SK-N-SH (cell line): Measurements from ENCODE around the gene FAM124A. TPM values are rescaled to one million over a fixed set of nuclear protein-coding genes. Genes with fewer than 3 reads are reported as not detected.

Experiments used
- CTCF ChIA-PET: fragments of 300-600, 350-600 bp; formaldehyde crosslinking; extraction: SDS; loops from one replicate; lab custom pipeline; 2021; lab: Yijun Ruan, JAX
- POLR2A ChIA-PET: fragments of 350-600 bp; sonication (Branson Sonifier 250); formaldehyde crosslinking; extraction: SDS; loops from one replicate; lab custom pipeline; 2020; ENCODE audit warnings: antibody characterized with exemption, inconsistent platforms; lab: Yijun Ruan, JAX
- DNase-seq: peaks from one replicate; pipeline ENCODE4 v3.0.0; 2012
- H2AFZ ChIP-seq: fragments of 200-600 bp; sonication (generic); 2 replicates; pipeline ENCODE4 v1.8.1; 2016; ENCODE audit warnings: antibody characterized with exemption, mild to moderate bottlenecking, low read depth
- H3F3A ChIP-seq: fragments of 200-600 bp; sonication (generic); replicated peaks from 2 replicates; pipeline ENCODE3; 2016; ENCODE audit warnings: antibody characterized with exemption, mild to moderate bottlenecking; ENCODE audit not compliant: insufficient read depth
- H3K27ac ChIP-seq, 2 experiments: fragments of 200-500 bp in 1 of 2; fragments of 200-600 bp in 1 of 2; sonication (Bioruptor generic) in 1 of 2; sonication (generic), shearing (Covaris generic) in 1 of 2; 2 replicates each; pipeline versions ENCODE4 v1.5.1 to v1.6.1; 2014 to 2016; ENCODE audit warnings: low read depth in 2 of 2, inconsistent platforms in 1 of 2, low read length in 1 of 2, mild to moderate bottlenecking in 1 of 2, mixed read lengths in 1 of 2
- H3K27me3 ChIP-seq: fragments of 200-600 bp; sonication (generic), shearing (Covaris generic); 2 replicates; pipeline ENCODE4 v1.6.1; 2016; ENCODE audit warnings: mixed run types; ENCODE audit not compliant: insufficient read depth
- H3K36me3 ChIP-seq, 2 experiments: fragments of 200-500 bp in 1 of 2; fragments of 200-600 bp in 1 of 2; sonication (Bioruptor generic) in 1 of 2; sonication (generic) in 1 of 2; replicated peaks in 1 of 2; 2 replicates each; pipeline versions ENCODE3 to v1.5.1; 2014 to 2016; ENCODE audit warnings: low read length in 1 of 2, mild to moderate bottlenecking in 1 of 2; ENCODE audit not compliant: insufficient read depth in 2 of 2, control insufficient read depth in 1 of 2
- H3K4me1 ChIP-seq, 2 experiments: fragments of 200-500 bp in 1 of 2; fragments of 200-600 bp in 1 of 2; sonication (Bioruptor generic) in 1 of 2; sonication (generic), shearing (Covaris generic) in 1 of 2; 2 replicates each; pipeline versions ENCODE4 v1.5.1 to v1.6.1; 2014 to 2016; ENCODE audit warnings: low read depth in 1 of 2, low read length in 1 of 2, mixed run types in 1 of 2; ENCODE audit not compliant: insufficient read depth in 2 of 2, control insufficient read depth in 1 of 2
- H3K4me2 ChIP-seq: fragments of 200-600 bp; sonication (generic), shearing (Covaris generic); 2 replicates; pipeline ENCODE4 v1.6.1; 2017; ENCODE audit warnings: mixed run types
- H3K4me3 ChIP-seq, 2 experiments: fragments of 200-500 bp in 1 of 2; fragments of 200-600 bp in 1 of 2; sonication (Bioruptor generic) in 1 of 2; sonication (generic), shearing (Covaris generic) in 1 of 2; 2 replicates each; pipeline versions ENCODE4 v1.5.1 to v1.8.1; 2014 to 2016; ENCODE audit warnings: low read depth in 2 of 2, inconsistent platforms in 1 of 2, low read length in 1 of 2, mild to moderate bottlenecking in 1 of 2, mixed read lengths in 1 of 2, moderate library complexity in 1 of 2
- H3K79me2 ChIP-seq: fragments of 200-600 bp; sonication (generic); 2 replicates; pipeline ENCODE4 v1.8.1; 2017; ENCODE audit warnings: mild to moderate bottlenecking; ENCODE audit not compliant: insufficient read depth
- H3K9ac ChIP-seq: fragments of 200-600 bp; sonication (generic); 2 replicates; pipeline ENCODE4 v1.6.1; 2017; ENCODE audit warnings: mixed run types
- H3K9me2 ChIP-seq: fragments of 200-600 bp; sonication (generic); 2 replicates; pipeline ENCODE4 v1.6.1; 2017; ENCODE audit warnings: mixed run types
- H3K9me3 ChIP-seq: fragments of 200-600 bp; sonication (generic); 2 replicates; pipeline ENCODE4 v1.6.1; 2017; ENCODE audit warnings: mixed run types, mild to moderate bottlenecking, moderate library complexity
- H4K20me1 ChIP-seq: fragments of 200-600 bp; sonication (generic); 2 replicates; pipeline ENCODE4 v1.6.1; 2017; ENCODE audit warnings: mild to moderate bottlenecking, mixed run types; ENCODE audit not compliant: insufficient read depth
- CHD2 ChIP-seq: fragments of 150-350 bp; IDR thresholded peaks from 2 replicates; pipeline ENCODE4 v1.6.1; 2018; ENCODE audit warnings: low read length; ENCODE audit not compliant: partially characterized antibody
- EZH2phosphoT487 ChIP-seq: fragments of 200-600 bp; sonication (generic); IDR thresholded peaks from 2 replicates; pipeline ENCODE4 v1.6.1; 2017; ENCODE audit warnings: low read depth, mixed run types, mild to moderate bottlenecking, antibody characterized with exemption, moderate library complexity, borderline replicate concordance
- MEF2A ChIP-seq: IDR thresholded peaks from 2 replicates; pipeline ENCODE4 v1.4.0; 2012; ENCODE audit warnings: low read depth, borderline replicate concordance
- NFIC ChIP-seq: IDR thresholded peaks from 2 replicates; pipeline ENCODE4 v1.4.0; 2012; ENCODE audit warnings: borderline replicate concordance
- RAD21 ChIP-seq: IDR thresholded peaks from 2 replicates; pipeline ENCODE4 v1.6.1; 2012; ENCODE audit warnings: mild to moderate bottlenecking, low read length
- SIN3A ChIP-seq: IDR thresholded peaks from 2 replicates; pipeline ENCODE4 v1.6.1; 2012; ENCODE audit warnings: low read depth, mild to moderate bottlenecking, low read length, moderate library complexity, borderline replicate concordance
- TAF1 ChIP-seq: IDR thresholded peaks from 2 replicates; pipeline ENCODE4 v1.6.1; 2012; ENCODE audit warnings: low read depth, mild to moderate bottlenecking, low read length, moderate library complexity, borderline replicate concordance
- WGBS: methylation state at CpG from one replicate; pipeline ENCODE4 v1.1.6; 2017; ENCODE audit warnings: low lambda C conversion rate; 5-methylcytosine and 5-hydroxymethylcytosine counted together
- polyA plus RNA-seq, 3 experiments: library from polyadenylated mRNA; depleted of rRNA; stranded (reverse); fragments of >200 nt; gene quantifications; 2 replicates each; pipeline ENCODE4 v1.2.3, GENCODE V29; 2012
- TF ChIP-seq, protein P1 (sequence below): IDR thresholded peaks from 2 replicates; pipeline ENCODE4 v1.4.0; 2012; ENCODE audit warnings: low read depth, borderline replicate concordance
- TF ChIP-seq, protein P2 (sequence below): IDR thresholded peaks from 2 replicates; pipeline ENCODE4 v1.4.0; 2012; ENCODE audit warnings: low read depth, borderline replicate concordance
- TF ChIP-seq, protein P3 (sequence below): fragments of 150-350 bp; IDR thresholded peaks from 2 replicates; pipeline ENCODE4 v1.6.1; 2017; ENCODE audit warnings: antibody characterized with exemption, low read length, low read depth, borderline replicate concordance

Gene FAM124A
- polyA plus RNA-seq, 1 of the 3 experiments (the other 2 are of a cell fraction), result 1.5 TPM

DNA sequence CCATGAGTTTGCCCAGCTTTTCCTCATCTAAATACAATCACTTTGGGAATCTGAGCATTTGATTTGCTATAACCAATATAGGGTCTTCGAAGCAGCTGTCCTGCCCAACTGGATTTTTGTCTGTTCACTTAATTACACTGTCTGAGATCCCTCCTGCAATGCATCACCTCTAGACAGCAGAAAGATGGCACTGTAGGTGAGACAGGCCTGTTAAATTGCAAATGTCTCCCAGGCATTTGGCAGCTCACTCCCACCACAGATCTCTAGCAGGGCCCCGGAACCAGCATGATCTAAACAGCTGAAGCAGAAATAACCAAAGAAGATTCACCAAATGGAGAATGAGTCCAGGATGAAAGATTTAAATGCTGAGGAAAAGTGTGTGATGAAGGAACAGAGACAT is 75.4 kb downstream of the FAM124A start:
- 76% methylated on average over 2 of the region's 2 CpGs for WGBS
- no peaks in the 10 kb centered on the region for H3K9me3 ChIP-seq
- ChIA-PET CTCF (interaction anchor here (0.7 to 4.9 kb wide), 10 partner anchors 8 to 500 kb away, joined by 3 to 49 read pairs (median 4); no protein-coding TSS in a partner anchor), POLR2A (no interaction called here)
- TF ChIP-seq SIN3A (no peak), RAD21 (peak; percentile 17; the same call in 1 of the 2 replicates)
- H3K36me3 ChIP-seq, result no peaks in the 10 kb centered on the region
- no peak for DNase-seq
- no peaks in the 10 kb centered on the region for H4K20me1 ChIP-seq
- H3K9ac ChIP-seq, result no peak overlapping the region
- no peaks in the 10 kb centered on the region for H3K79me2 ChIP-seq
- peaks cover 0 to 10% of the 10 kb centered on the region in 2 experiments; a peak in 1 of 4 replicates for H3K4me1 ChIP-seq
- no peak overlapping the region for H3K4me2 ChIP-seq
- no peak overlapping the region for H3K4me3 ChIP-seq
- H3K9me2 ChIP-seq, result no peaks in the 10 kb centered on the region
- no peaks in the 10 kb centered on the region for H3K27me3 ChIP-seq
- H2AFZ ChIP-seq, result no peak overlapping the region
- H3K27ac ChIP-seq, result no peak overlapping the region
- no peaks in the 10 kb centered on the region for H3F3A ChIP-seq

DNA sequence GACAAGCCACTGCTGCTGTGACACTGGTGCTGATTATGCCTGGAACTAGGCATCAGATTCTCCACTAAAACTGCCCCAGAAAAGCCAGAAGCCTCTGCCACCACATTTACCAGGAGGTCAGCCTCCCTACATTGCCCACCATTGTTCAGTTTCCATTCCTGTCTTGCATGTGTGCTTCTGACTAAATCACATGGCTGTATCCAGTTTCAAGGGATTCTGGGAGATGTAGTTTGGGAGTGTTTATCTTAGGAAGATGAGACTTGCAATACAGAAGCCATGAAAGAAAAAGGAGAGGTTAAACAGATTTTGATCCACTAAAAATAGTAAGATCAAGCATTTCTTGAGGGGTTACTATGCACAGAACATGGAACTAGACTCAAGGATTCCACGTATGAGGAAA is 76.6 kb downstream of the FAM124A start:
- no peak overlapping the region for H3K4me2 ChIP-seq
- TF ChIP-seq MEF2A (no peak), CHD2 (no peak), EZH2phosphoT487 (no peak), NFIC (no peak), TAF1 (no peak)
- TF ChIP-seq, protein P1, sequence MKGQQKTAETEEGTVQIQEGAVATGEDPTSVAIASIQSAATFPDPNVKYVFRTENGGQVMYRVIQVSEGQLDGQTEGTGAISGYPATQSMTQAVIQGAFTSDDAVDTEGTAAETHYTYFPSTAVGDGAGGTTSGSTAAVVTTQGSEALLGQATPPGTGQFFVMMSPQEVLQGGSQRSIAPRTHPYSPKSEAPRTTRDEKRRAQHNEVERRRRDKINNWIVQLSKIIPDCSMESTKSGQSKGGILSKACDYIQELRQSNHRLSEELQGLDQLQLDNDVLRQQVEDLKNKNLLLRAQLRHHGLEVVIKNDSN, result peak; percentile 72; the same call in 1 of the 2 replicates
- TF ChIP-seq, protein P2, sequence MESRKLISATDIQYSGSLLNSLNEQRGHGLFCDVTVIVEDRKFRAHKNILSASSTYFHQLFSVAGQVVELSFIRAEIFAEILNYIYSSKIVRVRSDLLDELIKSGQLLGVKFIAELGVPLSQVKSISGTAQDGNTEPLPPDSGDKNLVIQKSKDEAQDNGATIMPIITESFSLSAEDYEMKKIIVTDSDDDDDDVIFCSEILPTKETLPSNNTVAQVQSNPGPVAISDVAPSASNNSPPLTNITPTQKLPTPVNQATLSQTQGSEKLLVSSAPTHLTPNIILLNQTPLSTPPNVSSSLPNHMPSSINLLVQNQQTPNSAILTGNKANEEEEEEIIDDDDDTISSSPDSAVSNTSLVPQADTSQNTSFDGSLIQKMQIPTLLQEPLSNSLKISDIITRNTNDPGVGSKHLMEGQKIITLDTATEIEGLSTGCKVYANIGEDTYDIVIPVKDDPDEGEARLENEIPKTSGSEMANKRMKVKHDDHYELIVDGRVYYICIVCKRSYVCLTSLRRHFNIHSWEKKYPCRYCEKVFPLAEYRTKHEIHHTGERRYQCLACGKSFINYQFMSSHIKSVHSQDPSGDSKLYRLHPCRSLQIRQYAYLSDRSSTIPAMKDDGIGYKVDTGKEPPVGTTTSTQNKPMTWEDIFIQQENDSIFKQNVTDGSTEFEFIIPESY, result no peak
- TF ChIP-seq, protein P3, sequence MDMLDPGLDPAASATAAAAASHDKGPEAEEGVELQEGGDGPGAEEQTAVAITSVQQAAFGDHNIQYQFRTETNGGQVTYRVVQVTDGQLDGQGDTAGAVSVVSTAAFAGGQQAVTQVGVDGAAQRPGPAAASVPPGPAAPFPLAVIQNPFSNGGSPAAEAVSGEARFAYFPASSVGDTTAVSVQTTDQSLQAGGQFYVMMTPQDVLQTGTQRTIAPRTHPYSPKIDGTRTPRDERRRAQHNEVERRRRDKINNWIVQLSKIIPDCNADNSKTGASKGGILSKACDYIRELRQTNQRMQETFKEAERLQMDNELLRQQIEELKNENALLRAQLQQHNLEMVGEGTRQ, result no peak
- no peaks in the 10 kb centered on the region for H3F3A ChIP-seq
- H3K4me3 ChIP-seq, result no peak overlapping the region
- H2AFZ ChIP-seq, result peak overlapping the region; percentile 38; the same call in 1 of the 2 replicates
- H3K4me1 ChIP-seq, result peaks cover 0 to 10% of the 10 kb centered on the region in 2 experiments; a peak in 1 of 4 replicates
- no peaks in the 10 kb centered on the region for H3K27me3 ChIP-seq
- H3K79me2 ChIP-seq, result no peaks in the 10 kb centered on the region
- 80% methylated on average over 1 of the region's 1 CpG for WGBS
- POLR2A ChIA-PET, result no interaction called here
- no peak for DNase-seq
- H4K20me1 ChIP-seq, result no peaks in the 10 kb centered on the region
- no peaks in the 10 kb centered on the region for H3K9me2 ChIP-seq
- H3K9ac ChIP-seq, result no peak overlapping the region
- CTCF ChIA-PET, result interaction anchor here (1.4 to 4.9 kb wide), 4 partner anchors 11 to 136 kb away, joined by 3 to 49 read pairs (median 6); no protein-coding TSS in a partner anchor
- no peaks in the 10 kb centered on the region for H3K36me3 ChIP-seq
- H3K9me3 ChIP-seq, result no peaks in the 10 kb centered on the region
- no peak overlapping the region for H3K27ac ChIP-seq
